ENCODE results near the gene ADCY7. TPM values are rescaled to one million over a fixed set of nuclear protein-coding genes. Genes with fewer than 3 reads are reported as not detected.

The ADCY7 gene
- total and polyA plus RNA-seq, 2 experiments from 2014 or later, result 3.9 to 4.4 TPM

DNA sequence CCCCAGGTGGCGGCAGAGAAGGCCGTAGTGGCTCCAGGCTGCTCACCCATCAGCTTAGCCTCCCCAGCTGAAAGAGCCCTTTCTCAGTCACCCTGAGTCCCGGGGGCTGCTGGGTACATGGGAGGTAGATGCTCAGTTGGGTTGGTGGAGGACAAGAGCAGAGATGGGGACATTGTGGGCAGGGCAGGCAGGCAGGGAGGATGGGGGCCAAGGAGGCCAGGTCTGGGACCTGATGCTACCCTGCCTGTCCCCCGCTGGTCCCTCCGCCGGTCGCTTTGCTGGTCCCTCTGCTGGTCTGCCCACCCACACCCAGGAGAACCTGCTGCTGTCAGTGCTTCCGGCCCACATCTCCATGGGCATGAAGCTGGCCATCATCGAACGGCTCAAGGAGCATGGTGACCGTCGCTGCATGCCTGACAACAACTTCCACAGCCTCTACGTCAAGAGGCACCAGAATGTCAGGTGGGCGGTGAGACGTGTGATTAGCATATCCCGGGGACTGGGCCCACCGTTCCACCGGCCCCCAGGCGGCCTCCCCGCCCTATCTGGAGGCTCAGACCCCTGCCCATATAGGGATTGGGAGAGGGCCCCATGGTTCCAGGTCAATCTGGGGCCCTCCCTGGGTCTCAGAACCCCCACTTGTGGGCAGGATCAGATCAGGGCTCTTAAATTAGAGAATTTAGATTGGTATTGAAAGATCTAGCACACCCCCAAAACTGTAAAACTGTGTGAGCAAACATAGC, 26.9 kb downstream of the ADCY7 start:
- Histone ChIP-seq H3K4me2 (no peak overlapping the region), H3K4me3 (no peak overlapping the region), H3K4me1 (ENCODE audit: insufficient read depth) (no peaks in the 10 kb centered on the region), H3K36me3 (replicated peaks; ENCODE audit: insufficient read depth, low read depth) (no peaks in the 10 kb centered on the region), H3K79me2 (no peaks in the 10 kb centered on the region), H2AFZ (no peak overlapping the region), H3K9me3 (ENCODE audit: low read depth) (no peaks in the 10 kb centered on the region), H3K27me3 (no peaks in the 10 kb centered on the region), H4K20me1 (ENCODE audit: insufficient read depth, poor library complexity, severe bottlenecking) (no peaks in the 10 kb centered on the region), H3K27ac (no peak overlapping the region), H3K9me2 (replicated peaks; ENCODE audit: insufficient read depth) (no peaks in the 10 kb centered on the region)
- 90% methylated on average over 17 of the region's 20 CpGs for WGBS (ENCODE audit: low lambda C conversion rate, missing lambda C conversion rate)
- no peak for TF ChIP-seq EZH2 (IDR thresholded peaks at IDR 0.05; ENCODE audit: borderline replicate concordance)
- TF ChIP-seq EZH2phosphoT487 (IDR thresholded peaks at IDR 0.05; ENCODE audit: low read depth, severe bottlenecking, unreplicated experiment), result no peak
- no peak for TF ChIP-seq CTCF (IDR thresholded peaks at IDR 0.05; ENCODE audit: poor library complexity)
- no peak for DNase-seq (ENCODE audit: low spot score)

GRCh38 chr16:50293994-50294855, 27.9 kb downstream of the ADCY7 start:
- H2AFZ ChIP-seq, result no peak overlapping the region
- no peak for TF ChIP-seq EZH2phosphoT487 (IDR thresholded peaks at IDR 0.05; ENCODE audit: low read depth, severe bottlenecking, unreplicated experiment)
- no peak for TF ChIP-seq CTCF (IDR thresholded peaks at IDR 0.05; ENCODE audit: poor library complexity)
- TF ChIP-seq EZH2 (IDR thresholded peaks at IDR 0.05; ENCODE audit: borderline replicate concordance), result no peak
- no peaks in the 10 kb centered on the region for H3K9me2 ChIP-seq (replicated peaks; ENCODE audit: insufficient read depth)
- 94% methylated on average over 16 of the region's 20 CpGs for WGBS (ENCODE audit: low lambda C conversion rate, missing lambda C conversion rate)
- no peak overlapping the region for H3K4me2 ChIP-seq
- H3K4me3 ChIP-seq, result no peak overlapping the region
- H3K79me2 ChIP-seq, result no peaks in the 10 kb centered on the region
- H3K4me1 ChIP-seq (ENCODE audit: insufficient read depth), result no peaks in the 10 kb centered on the region
- no peaks in the 10 kb centered on the region for H4K20me1 ChIP-seq (ENCODE audit: insufficient read depth, poor library complexity, severe bottlenecking)
- no peaks in the 10 kb centered on the region for H3K36me3 ChIP-seq (replicated peaks; ENCODE audit: insufficient read depth, low read depth)
- no peaks in the 10 kb centered on the region for H3K27me3 ChIP-seq
- DNase-seq (ENCODE audit: low spot score), result no peak
- H3K27ac ChIP-seq, result no peak overlapping the region
- H3K9me3 ChIP-seq (ENCODE audit: low read depth), result no peaks in the 10 kb centered on the region

DNA sequence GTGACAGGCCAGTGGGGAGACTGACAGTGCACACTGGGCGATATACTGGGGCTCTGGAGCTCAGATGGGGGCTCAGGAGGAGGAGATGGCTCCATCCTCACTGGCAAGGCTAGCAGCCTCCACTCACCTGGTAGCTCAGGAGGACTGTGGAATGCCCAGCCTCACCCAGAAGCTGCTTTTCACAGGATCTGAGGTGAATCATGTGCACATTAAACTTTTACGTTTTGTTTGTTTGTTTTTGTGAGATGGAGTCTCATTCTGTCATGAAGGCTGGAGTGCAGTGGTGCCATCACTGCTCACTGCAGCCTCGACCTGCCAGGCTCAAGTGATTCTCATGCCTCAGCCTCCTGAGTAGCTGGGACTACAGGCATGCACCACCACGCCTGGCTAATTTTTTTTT, 28.6 kb downstream of the ADCY7 start:
- TF ChIP-seq EZH2 (IDR thresholded peaks at IDR 0.05; ENCODE audit: borderline replicate concordance), result no peak
- TF ChIP-seq CTCF (IDR thresholded peaks at IDR 0.05; ENCODE audit: poor library complexity), result no peak
- TF ChIP-seq EZH2phosphoT487 (IDR thresholded peaks at IDR 0.05; ENCODE audit: low read depth, severe bottlenecking, unreplicated experiment), result no peak
- 95% methylated on average over 4 of the region's 4 CpGs for WGBS (ENCODE audit: low lambda C conversion rate, missing lambda C conversion rate)

More for the DNA sequence above, 28.6 kb downstream of the ADCY7 start:
- H3K9me3 ChIP-seq (ENCODE audit: low read depth), result no peaks in the 10 kb centered on the region
- no peak overlapping the region for H2AFZ ChIP-seq
- no peaks in the 10 kb centered on the region for H3K27me3 ChIP-seq
- H3K36me3 ChIP-seq (replicated peaks; ENCODE audit: insufficient read depth, low read depth), result no peaks in the 10 kb centered on the region
- no peak overlapping the region for H3K27ac ChIP-seq
- no peaks in the 10 kb centered on the region for H3K4me1 ChIP-seq (ENCODE audit: insufficient read depth)
- no peaks in the 10 kb centered on the region for H4K20me1 ChIP-seq (ENCODE audit: insufficient read depth, poor library complexity, severe bottlenecking)
- H3K4me3 ChIP-seq, result no peak overlapping the region
- no peak overlapping the region for H3K4me2 ChIP-seq
- no peak for DNase-seq (ENCODE audit: low spot score)
- no peaks in the 10 kb centered on the region for H3K79me2 ChIP-seq
- H3K9me2 ChIP-seq (replicated peaks; ENCODE audit: insufficient read depth), result no peaks in the 10 kb centered on the region
